PC-3 (cell line): ENCODE data around the gene R3HCC1L. TPM values are rescaled to one million over a fixed set of nuclear protein-coding genes. Genes with fewer than 3 reads are reported as not detected.

Experiments
- ATAC-seq: fragments of 200-7000 bp; cut with Tn5 transposase; 2 replicates; pipeline ENCODE4 v1.9.1; 2020; ENCODE audit warnings: mild to moderate bottlenecking, moderate library complexity
- BruUV-seq: library from RNA; stranded (reverse); fragments of 400-500 nt; replicated peaks from 2 replicates; lab custom pipeline; 2021; lab: Mats Ljungman, UMichigan
- CTCF ChIA-PET: fragments of 300-600 bp; sonication (Branson Sonifier 250); formaldehyde crosslinking; loops from one replicate; lab custom pipeline; 2022; ENCODE audit warnings: antibody characterized with exemption; lab: Charles Lee
- POLR2A ChIA-PET: fragments of 300-600 bp; sonication (Branson Sonifier 250); formaldehyde crosslinking; loops from one replicate; lab custom pipeline; 2022; ENCODE audit warnings: antibody characterized with exemption; ENCODE audit not compliant: unreplicated experiment; lab: Charles Lee
- DNase-seq: peaks from one replicate; pipeline ENCODE4 v3.0.0-alpha.2; 2015
- H2AFZ ChIP-seq: fragments of 300-600 bp; sonication (generic); 2 replicates; pipeline ENCODE4 v1.6.0; 2016; ENCODE audit warnings: antibody characterized with exemption, low read length
- H3F3A ChIP-seq: fragments of 300-600 bp; sonication (generic); one replicate; pipeline ENCODE4 v1.6.0; 2017; ENCODE audit warnings: antibody characterized with exemption, low read length, control low read depth, mild to moderate bottlenecking; ENCODE audit not compliant: unreplicated experiment
- H3K27ac ChIP-seq: fragments of 300-600 bp; sonication (generic); 2 replicates; pipeline ENCODE4 v1.5.1; 2016; ENCODE audit warnings: mild to moderate bottlenecking, low read length
- H3K27me3 ChIP-seq: fragments of 300-600 bp; sonication (generic); 2 replicates; pipeline ENCODE4 v1.6.1; 2016; ENCODE audit warnings: low read length, mixed read lengths
- H3K36me3 ChIP-seq: fragments of 300-600 bp; sonication (generic); 2 replicates; pipeline ENCODE4 v1.6.1; 2016; ENCODE audit warnings: low read depth, mixed run types, low read length, mixed read lengths
- H3K4me1 ChIP-seq: fragments of 300-600 bp; sonication (generic); 2 replicates; pipeline ENCODE4 v1.5.1; 2016; ENCODE audit warnings: low read length; ENCODE audit not compliant: insufficient read depth
- H3K4me2 ChIP-seq: fragments of 300-600 bp; sonication (generic); 2 replicates; pipeline ENCODE4 v1.6.0; 2016; ENCODE audit warnings: low read length
- H3K4me3 ChIP-seq: fragments of 300-600 bp; sonication (generic); 2 replicates; pipeline ENCODE4 v1.5.1; 2016; ENCODE audit warnings: mild to moderate bottlenecking, low read length, mixed read lengths
- H3K79me2 ChIP-seq: fragments of 300-600 bp; sonication (generic); 2 replicates; pipeline ENCODE4 v1.6.1; 2017; ENCODE audit warnings: low read length, mixed read lengths
- H3K9ac ChIP-seq: fragments of 300-600 bp; sonication (generic); 2 replicates; pipeline ENCODE4 v1.6.0; 2016; ENCODE audit warnings: mild to moderate bottlenecking, low read length
- H3K9me2 ChIP-seq: fragments of 300-600 bp; sonication (generic); replicated peaks from 2 replicates; pipeline ENCODE4 v1.6.1; 2016; ENCODE audit warnings: mixed run types, low read length, mixed read lengths
- H3K9me3 ChIP-seq: fragments of 300-600 bp; sonication (generic); 2 replicates; pipeline ENCODE4 v1.6.1; 2016; ENCODE audit warnings: low read length, mixed read lengths
- H4K20me1 ChIP-seq: fragments of 300-600 bp; sonication (generic); 2 replicates; pipeline ENCODE4 v1.6.1; 2016; ENCODE audit warnings: low read length, mixed read lengths
- CTCF ChIP-seq: fragments of 300-600 bp; sonication (generic); conservative IDR thresholded peaks from 2 replicates; pipeline ENCODE4 v1.5.1; 2017; ENCODE audit warnings: antibody characterized with exemption, low read depth, mild to moderate bottlenecking, low read length
- EZH2 ChIP-seq: fragments of 300-600 bp; sonication (generic); IDR thresholded peaks from one replicate; pipeline ENCODE4 v1.6.1; 2017; ENCODE audit warnings: antibody characterized with exemption, mild to moderate bottlenecking, low read length; ENCODE audit not compliant: unreplicated experiment
- EZH2phosphoT487 ChIP-seq: fragments of 300-600 bp; sonication (generic); IDR thresholded peaks from 2 replicates; pipeline ENCODE4 v1.6.1; 2018; ENCODE audit warnings: mild to moderate bottlenecking, antibody characterized with exemption, low read length, borderline replicate concordance
- intact Hi-C: fragments of 100-400 bp; cut with micrococcal nuclease; formaldehyde crosslinking; loops from 2 replicates; pipeline ENCODE4 v1.9.0; 2023
- total RNA-seq: library from RNA; depleted of rRNA; stranded (reverse); fragments of >200 nt; gene quantifications from 2 replicates; pipeline ENCODE4 v1.2.3, GENCODE V29; 2014

R3HCC1L gene
- total RNA-seq, 1 experiment from 2014 or later = 15.3 TPM

GRCh38 chr10:98106531-98106930 lies 27.9 kb upstream of the R3HCC1L start:
- ATAC-seq (no peak), DNase-seq (peak; percentile 14)
- Histone ChIP-seq H3K4me2 (no peak overlapping the region), H4K20me1 (no peaks in the 10 kb centered on the region), H3K27ac (no peak overlapping the region), H3K4me1 (no peaks in the 10 kb centered on the region), H3K79me2 (no peaks in the 10 kb centered on the region), H3K27me3 (peaks cover 77% of the 10 kb centered on the region), H3K9ac (no peak overlapping the region), H3K9me2 (no peaks in the 10 kb centered on the region), H2AFZ (no peak overlapping the region), H3K4me3 (no peak overlapping the region), H3F3A (no peaks in the 10 kb centered on the region), H3K36me3 (no peaks in the 10 kb centered on the region), H3K9me3 (no peaks in the 10 kb centered on the region)
- CTCF ChIA-PET = no interaction called here
- no TSS peak for BruUV-seq
- POLR2A ChIA-PET = no interaction called here
- intact Hi-C loops = no loop called here
- TF ChIP-seq EZH2 (no peak), CTCF (no peak), EZH2phosphoT487 (no peak)

GRCh38 chr10:98107644-98108430 lies 26.6 kb upstream of the R3HCC1L start:
- Histone ChIP-seq H3K27me3 (peaks cover 75% of the 10 kb centered on the region), H3K4me3 (no peak overlapping the region), H3K4me1 (no peaks in the 10 kb centered on the region), H3K27ac (no peak overlapping the region), H3K9me3 (no peaks in the 10 kb centered on the region), H3K9me2 (no peaks in the 10 kb centered on the region), H3K36me3 (no peaks in the 10 kb centered on the region), H3K4me2 (no peak overlapping the region), H2AFZ (no peak overlapping the region), H3K9ac (no peak overlapping the region), H3K79me2 (no peaks in the 10 kb centered on the region), H4K20me1 (no peaks in the 10 kb centered on the region), H3F3A (no peaks in the 10 kb centered on the region)
- no TSS peak for BruUV-seq
- TF ChIP-seq EZH2phosphoT487 (no peak), EZH2 (no peak), CTCF (no peak)
- ATAC-seq = no peak
- no peak for DNase-seq
- intact Hi-C loops = no loop called here
- POLR2A ChIA-PET = no interaction called here
- CTCF ChIA-PET = no interaction called here

- ATAC-seq = no peak
- TF ChIP-seq EZH2 = no peak
- no peak for TF ChIP-seq CTCF
- no peak for TF ChIP-seq EZH2phosphoT487
- no TSS peak for BruUV-seq
- ChIA-PET POLR2A (no interaction called here), CTCF (no interaction called here)
- no peaks in the 10 kb centered on the region for H3K36me3 ChIP-seq
- no peaks in the 10 kb centered on the region for H3F3A ChIP-seq
- H3K9me2 ChIP-seq = no peaks in the 10 kb centered on the region
- intact Hi-C loops = no loop called here
- H3K4me2 ChIP-seq = no peak overlapping the region
- H3K4me3 ChIP-seq = no peak overlapping the region
- H3K27ac ChIP-seq = no peak overlapping the region
- H4K20me1 ChIP-seq = no peaks in the 10 kb centered on the region
- H3K79me2 ChIP-seq = no peaks in the 10 kb centered on the region
- no peaks in the 10 kb centered on the region for H3K9me3 ChIP-seq
- DNase-seq = no peak
- H2AFZ ChIP-seq = no peak overlapping the region
- peaks cover 86% of the 10 kb centered on the region for H3K27me3 ChIP-seq
- H3K9ac ChIP-seq = no peak overlapping the region
- no peaks in the 10 kb centered on the region for H3K4me1 ChIP-seq
Measured at GRCh38 chr10:98110356-98110755, 24.1 kb upstream of the R3HCC1L start.
